ENCODE data around the gene CHRNE.

The CHRNE gene

GRCh38 chr17:4949321-4950074, 46.6 kb upstream of the CHRNE start:
- Histone ChIP-seq H3K9ac (no peak overlapping the region), H3K36me3 (ENCODE audit: control insufficient read depth, insufficient read depth, low read length) (no peaks in the 10 kb centered on the region), H3K27ac (peak overlapping the region; percentile 92), H3K27me3 (ENCODE audit: control insufficient read depth, insufficient read depth, low read length) (no peaks in the 10 kb centered on the region), H3K9me3 (ENCODE audit: control insufficient read depth, low read length) (no peaks in the 10 kb centered on the region), H2AFZ (peak overlapping the region; percentile 92), H3K79me2 (peaks cover 4% of the 10 kb centered on the region), H3K4me3 (ENCODE audit: low read depth, low read length) (peak overlapping the region; percentile 98), H3K4me1 (peaks cover 11% of the 10 kb centered on the region), H3K4me2 (ENCODE audit: low read length) (peak overlapping the region; percentile 79)
- TF ChIP-seq, protein P1, sequence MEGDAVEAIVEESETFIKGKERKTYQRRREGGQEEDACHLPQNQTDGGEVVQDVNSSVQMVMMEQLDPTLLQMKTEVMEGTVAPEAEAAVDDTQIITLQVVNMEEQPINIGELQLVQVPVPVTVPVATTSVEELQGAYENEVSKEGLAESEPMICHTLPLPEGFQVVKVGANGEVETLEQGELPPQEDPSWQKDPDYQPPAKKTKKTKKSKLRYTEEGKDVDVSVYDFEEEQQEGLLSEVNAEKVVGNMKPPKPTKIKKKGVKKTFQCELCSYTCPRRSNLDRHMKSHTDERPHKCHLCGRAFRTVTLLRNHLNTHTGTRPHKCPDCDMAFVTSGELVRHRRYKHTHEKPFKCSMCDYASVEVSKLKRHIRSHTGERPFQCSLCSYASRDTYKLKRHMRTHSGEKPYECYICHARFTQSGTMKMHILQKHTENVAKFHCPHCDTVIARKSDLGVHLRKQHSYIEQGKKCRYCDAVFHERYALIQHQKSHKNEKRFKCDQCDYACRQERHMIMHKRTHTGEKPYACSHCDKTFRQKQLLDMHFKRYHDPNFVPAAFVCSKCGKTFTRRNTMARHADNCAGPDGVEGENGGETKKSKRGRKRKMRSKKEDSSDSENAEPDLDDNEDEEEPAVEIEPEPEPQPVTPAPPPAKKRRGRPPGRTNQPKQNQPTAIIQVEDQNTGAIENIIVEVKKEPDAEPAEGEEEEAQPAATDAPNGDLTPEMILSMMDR (IDR thresholded peaks at IDR 0.05), result no peak

DNA sequence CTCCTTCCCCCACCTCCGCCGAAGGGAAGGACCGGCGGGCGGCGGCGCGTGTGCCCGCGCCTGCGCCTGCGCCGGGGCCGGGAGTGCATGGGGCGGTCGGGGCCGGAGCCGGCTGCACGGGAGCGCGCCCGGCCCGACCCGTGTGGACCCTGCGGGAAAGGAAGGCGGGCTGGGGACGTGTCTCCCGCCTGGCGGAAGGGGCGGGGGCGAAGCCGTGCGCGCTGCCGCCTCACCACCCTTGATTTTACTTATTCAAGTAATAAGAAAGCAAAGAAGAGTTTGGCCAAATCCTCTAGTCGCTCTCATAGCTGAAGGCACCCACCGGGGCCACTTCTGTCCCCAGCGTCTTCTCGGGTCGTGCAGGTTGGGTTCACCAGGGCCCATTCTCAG, 46.0 kb upstream of the CHRNE start:
- Histone ChIP-seq H3K27ac (peak overlapping the region; percentile 92), H3K79me2 (peaks cover 4% of the 10 kb centered on the region), H2AFZ (peak overlapping the region; percentile 92), H3K36me3 (ENCODE audit: control insufficient read depth, insufficient read depth, low read length) (no peaks in the 10 kb centered on the region), H3K4me3 (ENCODE audit: low read depth, low read length) (peak overlapping the region; percentile 98), H3K4me1 (peaks cover 11% of the 10 kb centered on the region), H3K9me3 (ENCODE audit: control insufficient read depth, low read length) (no peaks in the 10 kb centered on the region), H3K4me2 (ENCODE audit: low read length) (peak overlapping the region; percentile 79), H3K27me3 (ENCODE audit: control insufficient read depth, insufficient read depth, low read length) (no peaks in the 10 kb centered on the region), H3K9ac (no peak overlapping the region)
- TF ChIP-seq, protein P1 (IDR thresholded peaks at IDR 0.05), result no peak

- Histone ChIP-seq H3K36me3 (ENCODE audit: control insufficient read depth, insufficient read depth, low read length) (no peaks in the 10 kb centered on the region), H3K9me3 (ENCODE audit: control insufficient read depth, low read length) (no peaks in the 10 kb centered on the region)
- TF ChIP-seq, protein P1 (IDR thresholded peaks at IDR 0.05), result no peak
Measured at GRCh38 chr17:4948166-4948930, 45.5 kb upstream of the CHRNE start, which contains the start of gene PFN1. Gene PFN1, minus strand, starts transcription at chr17:4948530. Its CDS starts 136 bp downstream, at chr17:4948394.

GRCh38 chr17:4947411-4948165, 44.7 kb upstream of the CHRNE start:
- TF ChIP-seq, protein P1 (IDR thresholded peaks at IDR 0.05), result no peak
- peak overlapping the region; percentile 92 for H3K27ac ChIP-seq

More at GRCh38 chr17:4948166-4948930, 45.5 kb upstream of the CHRNE start, which contains the start of gene PFN1:
- peak within 1 kb of the TSS; percentile 92 for H3K27ac ChIP-seq
- peaks cover 4% of the 10 kb centered on the region for H3K79me2 ChIP-seq
- no peaks in the 10 kb centered on the region for H3K27me3 ChIP-seq (ENCODE audit: control insufficient read depth, insufficient read depth, low read length)
- peak within 1 kb of the TSS; percentile 79 for H3K4me2 ChIP-seq (ENCODE audit: low read length)
- peak within 1 kb of the TSS; percentile 92 for H2AFZ ChIP-seq
- H3K4me3 ChIP-seq (ENCODE audit: low read depth, low read length), result peak within 1 kb of the TSS; percentile 98
- H3K4me1 ChIP-seq, result peaks cover 11% of the 10 kb centered on the region
- peak within 1 kb of the TSS; percentile 94 for H3K9ac ChIP-seq

More at GRCh38 chr17:4947411-4948165, 44.7 kb upstream of the CHRNE start:
- Histone ChIP-seq H3K9me3 (ENCODE audit: control insufficient read depth, low read length) (no peaks in the 10 kb centered on the region), H3K27me3 (ENCODE audit: control insufficient read depth, insufficient read depth, low read length) (no peaks in the 10 kb centered on the region), H3K9ac (peak overlapping the region; percentile 94), H3K4me1 (peaks cover 11% of the 10 kb centered on the region), H3K4me3 (ENCODE audit: low read depth, low read length) (peak overlapping the region; percentile 98), H3K79me2 (peaks cover 4% of the 10 kb centered on the region), H3K36me3 (ENCODE audit: control insufficient read depth, insufficient read depth, low read length) (no peaks in the 10 kb centered on the region), H2AFZ (peak overlapping the region; percentile 70), H3K4me2 (ENCODE audit: low read length) (peak overlapping the region; percentile 79)

All from parathyroid adenoma (tissue), 2 donors.